IPS-18a (cell line): ENCODE data around the gene IL11RA.

Experiments used
- H3K27ac ChIP-seq: one replicate; pipeline ENCODE4 v1.5.1; 2013; ENCODE audit warnings: low read length
- H3K27me3 ChIP-seq: one replicate; pipeline ENCODE4 v1.6.1; 2013; ENCODE audit warnings: mild to moderate bottlenecking, low read length; ENCODE audit not compliant: control insufficient read depth, insufficient read depth
- H3K36me3 ChIP-seq: one replicate; pipeline ENCODE4 v1.6.1; 2013; ENCODE audit warnings: low read depth, low read length; ENCODE audit not compliant: control insufficient read depth
- H3K4me1 ChIP-seq: one replicate; pipeline ENCODE4 v1.6.1; 2013; ENCODE audit warnings: low read depth, low read length; ENCODE audit not compliant: control insufficient read depth
- H3K4me3 ChIP-seq: one replicate; pipeline ENCODE4 v1.5.1; 2013; ENCODE audit warnings: low read length
- H3K9ac ChIP-seq: one replicate; pipeline ENCODE4 v1.6.1; 2013; ENCODE audit warnings: mild to moderate bottlenecking, low read length, moderate library complexity
- H3K9me3 ChIP-seq: one replicate; pipeline ENCODE4 v1.6.1; 2013; ENCODE audit warnings: low read depth, low read length; ENCODE audit not compliant: control insufficient read depth

IL11RA gene

GRCh38 chr9:34620061-34620994 lies 31.7 kb upstream of the IL11RA start, which contains the start of gene DCTN3:
DCTN3 (minus strand) TSS chr9:34620495; CDS start chr9:34620464, 31 bp downstream.
- no peak within 1 kb of the TSS for H3K27ac ChIP-seq
- H3K36me3 ChIP-seq, result no peaks in the 10 kb centered on the region
- H3K27me3 ChIP-seq, result peaks cover 25% of the 10 kb centered on the region

GRCh38 chr9:34623374-34624235 lies 28.4 kb upstream of the IL11RA start:
- H3K9ac ChIP-seq, result no peak overlapping the region

More at GRCh38 chr9:34620061-34620994, 31.7 kb upstream of the IL11RA start, which contains the start of gene DCTN3:
- H3K9ac ChIP-seq, result peak within 1 kb of the TSS; percentile 57
- no peaks in the 10 kb centered on the region for H3K4me1 ChIP-seq
- H3K4me3 ChIP-seq, result peak within 1 kb of the TSS; percentile 79
- no peaks in the 10 kb centered on the region for H3K9me3 ChIP-seq

GRCh38 chr9:34624475-34625185 lies 27.4 kb upstream of the IL11RA start:
- H3K27ac ChIP-seq, result no peak overlapping the region
- H3K9me3 ChIP-seq, result no peaks in the 10 kb centered on the region
- H3K36me3 ChIP-seq, result no peaks in the 10 kb centered on the region
- H3K9ac ChIP-seq, result no peak overlapping the region
- H3K4me1 ChIP-seq, result peaks cover 3% of the 10 kb centered on the region
- H3K27me3 ChIP-seq, result peaks cover 68% of the 10 kb centered on the region
- peak overlapping the region; percentile 14 for H3K4me3 ChIP-seq

More at GRCh38 chr9:34623374-34624235, 28.4 kb upstream of the IL11RA start:
- Histone ChIP-seq H3K27me3 (peaks cover 58% of the 10 kb centered on the region), H3K4me3 (no peak overlapping the region), H3K27ac (no peak overlapping the region), H3K4me1 (peaks cover 3% of the 10 kb centered on the region), H3K9me3 (no peaks in the 10 kb centered on the region), H3K36me3 (no peaks in the 10 kb centered on the region)

GRCh38 chr9:34625186-34625486 lies 26.8 kb upstream of the IL11RA start:
- H3K27me3 ChIP-seq, result peaks cover 73% of the 10 kb centered on the region
- no peaks in the 10 kb centered on the region for H3K36me3 ChIP-seq
- H3K9ac ChIP-seq, result no peak overlapping the region
- H3K4me3 ChIP-seq, result no peak overlapping the region
- H3K27ac ChIP-seq, result no peak overlapping the region
- H3K9me3 ChIP-seq, result no peaks in the 10 kb centered on the region
- H3K4me1 ChIP-seq, result peaks cover 3% of the 10 kb centered on the region

- no peaks in the 10 kb centered on the region for H3K36me3 ChIP-seq
- H3K9me3 ChIP-seq, result no peaks in the 10 kb centered on the region
- H3K27ac ChIP-seq, result no peak overlapping the region
- peaks cover 84% of the 10 kb centered on the region for H3K27me3 ChIP-seq
- peaks cover 3% of the 10 kb centered on the region for H3K4me1 ChIP-seq
- H3K9ac ChIP-seq, result no peak overlapping the region
- peak overlapping the region; percentile 39 for H3K4me3 ChIP-seq
These were observed 24.0 kb upstream of the IL11RA start for GRCh38 chr9:34627716-34628655.

GRCh38 chr9:34628656-34629490 lies 23.1 kb upstream of the IL11RA start, which contains the start of gene ARID3C:
ARID3C (minus strand) TSS chr9:34629066; CDS start chr9:34628014, 1,052 bp downstream.
- Histone ChIP-seq H3K36me3 (no peaks in the 10 kb centered on the region), H3K27me3 (peaks cover 81% of the 10 kb centered on the region), H3K4me3 (peak within 1 kb of the TSS; percentile 39), H3K4me1 (peaks cover 3% of the 10 kb centered on the region), H3K9me3 (no peaks in the 10 kb centered on the region), H3K9ac (no peak within 1 kb of the TSS), H3K27ac (no peak within 1 kb of the TSS)

- Histone ChIP-seq H3K4me1 (peaks cover 3% of the 10 kb centered on the region), H3K4me3 (peak overlapping the region; percentile 39), H3K36me3 (no peaks in the 10 kb centered on the region), H3K9me3 (no peaks in the 10 kb centered on the region), H3K9ac (no peak overlapping the region), H3K27me3 (peaks cover 75% of the 10 kb centered on the region), H3K27ac (no peak overlapping the region)
These were observed 22.5 kb upstream of the IL11RA start for GRCh38 chr9:34629491-34629808.

GRCh38 chr9:34630402-34631154 lies 21.4 kb upstream of the IL11RA start:
- Histone ChIP-seq H3K9ac (no peak overlapping the region), H3K4me1 (peaks cover 3% of the 10 kb centered on the region), H3K9me3 (no peaks in the 10 kb centered on the region), H3K4me3 (no peak overlapping the region), H3K27ac (no peak overlapping the region), H3K36me3 (peaks cover 4% of the 10 kb centered on the region), H3K27me3 (peaks cover 64% of the 10 kb centered on the region)

GRCh38 chr9:34633166-34633565 lies 18.8 kb upstream of the IL11RA start:
- H3K36me3 ChIP-seq, result peaks cover 5% of the 10 kb centered on the region
- H3K4me3 ChIP-seq, result no peak overlapping the region
- H3K27ac ChIP-seq, result no peak overlapping the region
- H3K4me1 ChIP-seq, result peaks cover 4% of the 10 kb centered on the region
- H3K9ac ChIP-seq, result no peak overlapping the region
- peaks cover 42% of the 10 kb centered on the region for H3K27me3 ChIP-seq
- H3K9me3 ChIP-seq, result no peaks in the 10 kb centered on the region
